Neural cell (in vitro differentiated cells): ENCODE data around the gene CARD16.

ENCODE experiments used
- EZH2 ChIP-seq: fragments of 200-600, 300-800 bp; shearing (Covaris generic), sonication (generic); IDR thresholded peaks from 2 replicates; pipeline ENCODE4 v1.6.1; 2014; ENCODE audit warnings: antibody characterized with exemption, low read length, borderline replicate concordance, mild to moderate bottlenecking; ENCODE audit not compliant: insufficient read depth, poor library complexity, severe bottlenecking
- MXI1 ChIP-seq: fragments of 450-650 bp; conservative IDR thresholded peaks from 2 replicates; pipeline ENCODE4 v1.6.1; 2014; ENCODE audit warnings: antibody characterized with exemption, mild to moderate bottlenecking; ENCODE audit not compliant: poor library complexity, severe bottlenecking
- POLR2AphosphoS5 ChIP-seq: IDR thresholded peaks from 2 replicates; pipeline ENCODE4 v1.6.1; 2012
- RAD21 ChIP-seq: fragments of 450-650 bp; conservative IDR thresholded peaks from 2 replicates; pipeline ENCODE4 v1.6.1; 2014; ENCODE audit warnings: antibody characterized with exemption, mild to moderate bottlenecking, moderate library complexity
- TAF1 ChIP-seq: IDR thresholded peaks from 2 replicates; pipeline ENCODE4 v1.6.1; 2012; ENCODE audit warnings: low read depth
- TF ChIP-seq, protein P1 (sequence below): fragments of 450-650 bp; IDR thresholded peaks from 2 replicates; pipeline ENCODE4 v1.5.1; 2014; ENCODE audit warnings: antibody characterized with exemption, mild to moderate bottlenecking, moderate library complexity; ENCODE audit not compliant: poor library complexity, severe bottlenecking
- TF ChIP-seq, protein P2 (sequence below): IDR thresholded peaks from 2 replicates; pipeline ENCODE4 v1.6.1; 2012; ENCODE audit warnings: borderline replicate concordance

DNA sequence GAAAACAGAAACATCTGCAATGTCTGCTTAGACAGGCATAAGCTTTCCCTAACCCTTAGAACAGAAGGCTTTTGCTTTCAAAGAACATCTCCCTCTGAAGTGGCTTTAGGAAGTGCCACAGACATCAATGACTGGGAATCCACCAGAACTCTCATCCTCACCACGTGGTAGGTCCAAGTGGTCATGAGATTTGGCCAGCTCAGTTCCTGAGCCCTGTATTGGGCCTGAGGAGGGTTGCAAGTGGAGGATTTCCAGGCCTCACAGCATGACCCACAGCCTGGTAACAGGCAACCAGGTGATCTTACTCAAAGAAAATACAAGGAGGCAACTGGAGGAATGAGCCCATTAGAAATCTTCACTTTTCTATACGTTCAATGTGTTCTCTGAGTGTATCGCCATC, 11.8 kb downstream of the CARD16 start:
- no peak for TF ChIP-seq RAD21
- TF ChIP-seq, protein P1, sequence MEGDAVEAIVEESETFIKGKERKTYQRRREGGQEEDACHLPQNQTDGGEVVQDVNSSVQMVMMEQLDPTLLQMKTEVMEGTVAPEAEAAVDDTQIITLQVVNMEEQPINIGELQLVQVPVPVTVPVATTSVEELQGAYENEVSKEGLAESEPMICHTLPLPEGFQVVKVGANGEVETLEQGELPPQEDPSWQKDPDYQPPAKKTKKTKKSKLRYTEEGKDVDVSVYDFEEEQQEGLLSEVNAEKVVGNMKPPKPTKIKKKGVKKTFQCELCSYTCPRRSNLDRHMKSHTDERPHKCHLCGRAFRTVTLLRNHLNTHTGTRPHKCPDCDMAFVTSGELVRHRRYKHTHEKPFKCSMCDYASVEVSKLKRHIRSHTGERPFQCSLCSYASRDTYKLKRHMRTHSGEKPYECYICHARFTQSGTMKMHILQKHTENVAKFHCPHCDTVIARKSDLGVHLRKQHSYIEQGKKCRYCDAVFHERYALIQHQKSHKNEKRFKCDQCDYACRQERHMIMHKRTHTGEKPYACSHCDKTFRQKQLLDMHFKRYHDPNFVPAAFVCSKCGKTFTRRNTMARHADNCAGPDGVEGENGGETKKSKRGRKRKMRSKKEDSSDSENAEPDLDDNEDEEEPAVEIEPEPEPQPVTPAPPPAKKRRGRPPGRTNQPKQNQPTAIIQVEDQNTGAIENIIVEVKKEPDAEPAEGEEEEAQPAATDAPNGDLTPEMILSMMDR = no peak
- TF ChIP-seq EZH2 = no peak
- TF ChIP-seq, protein P2, sequence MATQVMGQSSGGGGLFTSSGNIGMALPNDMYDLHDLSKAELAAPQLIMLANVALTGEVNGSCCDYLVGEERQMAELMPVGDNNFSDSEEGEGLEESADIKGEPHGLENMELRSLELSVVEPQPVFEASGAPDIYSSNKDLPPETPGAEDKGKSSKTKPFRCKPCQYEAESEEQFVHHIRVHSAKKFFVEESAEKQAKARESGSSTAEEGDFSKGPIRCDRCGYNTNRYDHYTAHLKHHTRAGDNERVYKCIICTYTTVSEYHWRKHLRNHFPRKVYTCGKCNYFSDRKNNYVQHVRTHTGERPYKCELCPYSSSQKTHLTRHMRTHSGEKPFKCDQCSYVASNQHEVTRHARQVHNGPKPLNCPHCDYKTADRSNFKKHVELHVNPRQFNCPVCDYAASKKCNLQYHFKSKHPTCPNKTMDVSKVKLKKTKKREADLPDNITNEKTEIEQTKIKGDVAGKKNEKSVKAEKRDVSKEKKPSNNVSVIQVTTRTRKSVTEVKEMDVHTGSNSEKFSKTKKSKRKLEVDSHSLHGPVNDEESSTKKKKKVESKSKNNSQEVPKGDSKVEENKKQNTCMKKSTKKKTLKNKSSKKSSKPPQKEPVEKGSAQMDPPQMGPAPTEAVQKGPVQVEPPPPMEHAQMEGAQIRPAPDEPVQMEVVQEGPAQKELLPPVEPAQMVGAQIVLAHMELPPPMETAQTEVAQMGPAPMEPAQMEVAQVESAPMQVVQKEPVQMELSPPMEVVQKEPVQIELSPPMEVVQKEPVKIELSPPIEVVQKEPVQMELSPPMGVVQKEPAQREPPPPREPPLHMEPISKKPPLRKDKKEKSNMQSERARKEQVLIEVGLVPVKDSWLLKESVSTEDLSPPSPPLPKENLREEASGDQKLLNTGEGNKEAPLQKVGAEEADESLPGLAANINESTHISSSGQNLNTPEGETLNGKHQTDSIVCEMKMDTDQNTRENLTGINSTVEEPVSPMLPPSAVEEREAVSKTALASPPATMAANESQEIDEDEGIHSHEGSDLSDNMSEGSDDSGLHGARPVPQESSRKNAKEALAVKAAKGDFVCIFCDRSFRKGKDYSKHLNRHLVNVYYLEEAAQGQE = no peak
- TF ChIP-seq MXI1 = no peak
- no peak for TF ChIP-seq POLR2AphosphoS5
- TF ChIP-seq TAF1 = no peak
